DND-41 (cell line): Measurements from ENCODE around the gene IFIT2.
"Not testable (repeated sequence)": the region's sequence is repeated elsewhere in the genome, so short reads cannot be mapped to it uniquely, and the experiment has no call there.

ENCODE experiments used
- ATAC-seq: fragments of 200-7000 bp; cut with Tn5 transposase; 3 replicates; pipeline ENCODE4 v1.9.1; 2021; ENCODE audit warnings: low read depth; ENCODE audit not compliant: insufficient read depth
- DNase-seq: peaks from one replicate; pipeline ENCODE4 v3.0.0-alpha.2; 2020
- H2AFZ ChIP-seq: 2 replicates; pipeline ENCODE4 v1.6.0; 2012; ENCODE audit warnings: low read depth, low read length
- H3K27ac ChIP-seq: 2 replicates; pipeline ENCODE4 v1.5.1; 2012; ENCODE audit warnings: low read length, inconsistent platforms
- H3K27me3 ChIP-seq: fragments of 200-600 bp; sonication (generic); 2 replicates; pipeline ENCODE4 v1.6.0; 2012; ENCODE audit warnings: low read length, mild to moderate bottlenecking, inconsistent platforms; ENCODE audit not compliant: insufficient read depth, poor library complexity
- H3K36me3 ChIP-seq: 2 replicates; pipeline ENCODE4 v1.5.1; 2012; ENCODE audit warnings: low read length, inconsistent platforms; ENCODE audit not compliant: insufficient read depth
- H3K4me1 ChIP-seq: 2 replicates; pipeline ENCODE4 v1.5.1; 2012; ENCODE audit warnings: mild to moderate bottlenecking, low read length; ENCODE audit not compliant: insufficient read depth
- H3K4me2 ChIP-seq: 2 replicates; pipeline ENCODE4 v1.6.0; 2012; ENCODE audit warnings: mild to moderate bottlenecking, moderate library complexity, low read length, inconsistent platforms; ENCODE audit not compliant: insufficient read depth
- H3K4me3 ChIP-seq, 2 experiments: fragments of 200-600 bp in 1 of 2; shearing (Covaris generic) in 1 of 2; 2 replicates each; pipeline ENCODE4 v1.5.1; 2012 to 2016; ENCODE audit warnings: inconsistent platforms in 2 of 2, low read length in 2 of 2, mild to moderate bottlenecking in 2 of 2, low read depth in 1 of 2, moderate library complexity in 1 of 2
- H3K79me2 ChIP-seq: 2 replicates; pipeline ENCODE4 v1.6.0; 2012; ENCODE audit warnings: low read length, inconsistent platforms; ENCODE audit not compliant: insufficient read depth
- H3K9ac ChIP-seq: 2 replicates; pipeline ENCODE4 v1.6.0; 2012; ENCODE audit warnings: low read depth, mild to moderate bottlenecking, inconsistent platforms, low read length, moderate library complexity
- H3K9me3 ChIP-seq: 2 replicates; pipeline ENCODE4 v1.5.1; 2012; ENCODE audit warnings: low read length, moderate library complexity, mild to moderate bottlenecking, inconsistent platforms; ENCODE audit not compliant: insufficient read depth, severe bottlenecking
- H4K20me1 ChIP-seq: 2 replicates; pipeline ENCODE4 v1.6.0; 2012; ENCODE audit warnings: low read length; ENCODE audit not compliant: insufficient read depth
- CTCF ChIP-seq: IDR thresholded peaks from 2 replicates; pipeline ENCODE4 v1.5.1; 2012; ENCODE audit warnings: borderline replicate concordance, low read length, moderate library complexity, mild to moderate bottlenecking; ENCODE audit not compliant: poor library complexity, severe bottlenecking; ENCODE audit errors: extremely low read depth
- EZH2 ChIP-seq: IDR thresholded peaks from 3 replicates; pipeline ENCODE4 v1.6.1; 2012; ENCODE audit warnings: borderline replicate concordance, low read depth, mild to moderate bottlenecking, moderate library complexity, low read length, inconsistent platforms; ENCODE audit not compliant: severe bottlenecking

IFIT2 gene

GRCh38 chr10:89281606-89282395 lies 20.0 kb upstream of the IFIT2 start:
- Histone ChIP-seq H3K9ac (no peak overlapping the region), H4K20me1 (no peaks in the 10 kb centered on the region), H2AFZ (no peak overlapping the region), H3K4me2 (no peak overlapping the region), H3K27ac (no peak overlapping the region), H3K36me3 (no peaks in the 10 kb centered on the region), H3K27me3 (no peaks in the 10 kb centered on the region), H3K4me3 (no peak overlapping the region), H3K9me3 (no peaks in the 10 kb centered on the region), H3K4me1 (no peaks in the 10 kb centered on the region), H3K79me2 (no peaks in the 10 kb centered on the region)
- no peak for ATAC-seq
- TF ChIP-seq CTCF (no peak), EZH2 (no peak)
- DNase-seq, result no peak

- Histone ChIP-seq H3K4me2 (no peak overlapping the region), H3K79me2 (no peaks in the 10 kb centered on the region), H3K27me3 (no peaks in the 10 kb centered on the region), H3K27ac (no peak overlapping the region), H2AFZ (no peak overlapping the region), H3K4me3 (no peak overlapping the region), H3K9ac (no peak overlapping the region), H3K9me3 (no peaks in the 10 kb centered on the region), H3K4me1 (no peaks in the 10 kb centered on the region), H3K36me3 (no peaks in the 10 kb centered on the region), H4K20me1 (no peaks in the 10 kb centered on the region)
- DNase-seq, result no peak
- TF ChIP-seq EZH2 (no peak), CTCF (no peak)
- ATAC-seq, result no peak
Observed at GRCh38 chr10:89283025-89283935, 18.6 kb upstream of the IFIT2 start.

GRCh38 chr10:89283936-89284475 lies 17.8 kb upstream of the IFIT2 start:
- Histone ChIP-seq H3K9ac (no peak overlapping the region), H3K4me3 (no peak overlapping the region), H2AFZ (no peak overlapping the region), H3K27me3 (no peaks in the 10 kb centered on the region), H3K9me3 (no peaks in the 10 kb centered on the region), H3K4me1 (no peaks in the 10 kb centered on the region), H4K20me1 (no peaks in the 10 kb centered on the region), H3K79me2 (no peaks in the 10 kb centered on the region), H3K4me2 (no peak overlapping the region), H3K36me3 (no peaks in the 10 kb centered on the region), H3K27ac (no peak overlapping the region)
- DNase-seq (no peak), ATAC-seq (no peak)
- no peak for TF ChIP-seq CTCF
- TF ChIP-seq EZH2, result no peak

- H3K79me2 ChIP-seq, H3K9me3 ChIP-seq, DNase-seq, H3K4me1 ChIP-seq, H3K4me3 ChIP-seq, ATAC-seq, H3K4me2 ChIP-seq, H3K9ac ChIP-seq, H3K27me3 ChIP-seq, H4K20me1 ChIP-seq, H3K27ac ChIP-seq, H2AFZ ChIP-seq, H3K36me3 ChIP-seq: not testable (repeated sequence)
Observed at GRCh38 chr10:89284711-89285110, 17.1 kb upstream of the IFIT2 start.

- H3K27me3 ChIP-seq, DNase-seq, H2AFZ ChIP-seq, H3K27ac ChIP-seq, H4K20me1 ChIP-seq, H3K4me2 ChIP-seq, H3K4me3 ChIP-seq, H3K79me2 ChIP-seq, H3K9me3 ChIP-seq, H3K36me3 ChIP-seq, H3K4me1 ChIP-seq, H3K9ac ChIP-seq, ATAC-seq: not testable (repeated sequence)
Observed at GRCh38 chr10:89285303-89285702, 16.5 kb upstream of the IFIT2 start.
